DOHH2 (cell line): ENCODE measurements around the gene COX7A2L.

Experiments used
- H3F3A ChIP-seq: fragments of 200-600 bp; sonication (generic), shearing (Covaris generic); 2 replicates; pipeline ENCODE4 v1.6.0; 2016; ENCODE audit warnings: antibody characterized with exemption, mild to moderate bottlenecking; ENCODE audit not compliant: control insufficient read depth, insufficient read depth
- H3K27ac ChIP-seq: fragments of 200-600 bp; sonication (generic); 2 replicates; pipeline ENCODE4 v1.5.1; 2014; ENCODE audit warnings: low read depth, mild to moderate bottlenecking, low read length, moderate library complexity
- H3K27me3 ChIP-seq: fragments of 200-600 bp; sonication (generic); 2 replicates; pipeline ENCODE4 v1.6.1; 2014; ENCODE audit warnings: mild to moderate bottlenecking, low read length, mixed read lengths; ENCODE audit not compliant: control insufficient read depth
- H3K36me3 ChIP-seq: fragments of 200-600 bp; sonication (generic); 2 replicates; pipeline ENCODE4 v1.6.1; 2014; ENCODE audit warnings: mild to moderate bottlenecking, low read length, moderate library complexity, mixed read lengths; ENCODE audit not compliant: control insufficient read depth
- H3K4me1 ChIP-seq: fragments of 200-600 bp; sonication (generic); 2 replicates; pipeline ENCODE4 v1.6.1; 2014; ENCODE audit warnings: mild to moderate bottlenecking, low read length, mixed read lengths; ENCODE audit not compliant: control insufficient read depth
- H3K4me2 ChIP-seq: fragments of 200-600 bp; sonication (generic); 2 replicates; pipeline ENCODE4 v1.6.0; 2014; ENCODE audit warnings: mild to moderate bottlenecking, low read length, moderate library complexity
- H3K4me3 ChIP-seq: fragments of 200-600 bp; sonication (generic); 2 replicates; pipeline ENCODE4 v1.5.1; 2014; ENCODE audit warnings: mild to moderate bottlenecking, low read length, mixed read lengths
- H3K79me2 ChIP-seq: fragments of 200-600 bp; sonication (generic); 2 replicates; pipeline ENCODE4 v1.6.1; 2014; ENCODE audit warnings: mild to moderate bottlenecking, low read length, mixed read lengths; ENCODE audit not compliant: control insufficient read depth
- H3K9me2 ChIP-seq: fragments of 200-600 bp; sonication (generic); replicated peaks from 2 replicates; pipeline ENCODE4 v1.6.1; 2014; ENCODE audit warnings: mild to moderate bottlenecking, low read length, mixed read lengths; ENCODE audit not compliant: control insufficient read depth
- H3K9me3 ChIP-seq: fragments of 200-600 bp; sonication (generic); 2 replicates; pipeline ENCODE4 v1.6.1; 2014; ENCODE audit warnings: antibody characterized with exemption, low read length, mixed read lengths; ENCODE audit not compliant: control insufficient read depth, insufficient read depth
- H4K20me1 ChIP-seq: fragments of 200-600 bp; sonication (generic); 2 replicates; pipeline ENCODE4 v1.6.0; 2014; ENCODE audit warnings: low read depth, mild to moderate bottlenecking, antibody characterized with exemption, low read length, moderate library complexity; ENCODE audit not compliant: control insufficient read depth, insufficient read depth
- EZH2phosphoT487 ChIP-seq: fragments of 200-600 bp; sonication (generic); IDR thresholded peaks from 2 replicates; pipeline ENCODE4 v1.6.1; 2017; ENCODE audit warnings: borderline replicate concordance, mild to moderate bottlenecking, antibody characterized with exemption, low read length, moderate library complexity, mixed read lengths
- TF ChIP-seq, protein P1 (sequence below): fragments of 200-600 bp; sonication (generic); IDR thresholded peaks from one replicate; pipeline ENCODE4 v1.5.1; 2014; ENCODE audit warnings: antibody characterized with exemption, mild to moderate bottlenecking, low read depth, low read length; ENCODE audit not compliant: poor library complexity, severe bottlenecking

Gene COX7A2L

GRCh38 chr2:42371611-42372473 lies 10.8 kb upstream of the COX7A2L start:
- Histone ChIP-seq H3K4me1 (no peaks in the 10 kb centered on the region), H3K9me2 (no peaks in the 10 kb centered on the region), H3K79me2 (no peaks in the 10 kb centered on the region), H3K4me3 (no peak overlapping the region), H3K27me3 (peaks cover 5% of the 10 kb centered on the region; the same call in 1 of the 2 replicates), H3K27ac (no peak overlapping the region), H3F3A (no peaks in the 10 kb centered on the region), H3K4me2 (no peak overlapping the region), H3K9me3 (no peaks in the 10 kb centered on the region), H4K20me1 (no peaks in the 10 kb centered on the region), H3K36me3 (no peaks in the 10 kb centered on the region)
- TF ChIP-seq, protein P1, sequence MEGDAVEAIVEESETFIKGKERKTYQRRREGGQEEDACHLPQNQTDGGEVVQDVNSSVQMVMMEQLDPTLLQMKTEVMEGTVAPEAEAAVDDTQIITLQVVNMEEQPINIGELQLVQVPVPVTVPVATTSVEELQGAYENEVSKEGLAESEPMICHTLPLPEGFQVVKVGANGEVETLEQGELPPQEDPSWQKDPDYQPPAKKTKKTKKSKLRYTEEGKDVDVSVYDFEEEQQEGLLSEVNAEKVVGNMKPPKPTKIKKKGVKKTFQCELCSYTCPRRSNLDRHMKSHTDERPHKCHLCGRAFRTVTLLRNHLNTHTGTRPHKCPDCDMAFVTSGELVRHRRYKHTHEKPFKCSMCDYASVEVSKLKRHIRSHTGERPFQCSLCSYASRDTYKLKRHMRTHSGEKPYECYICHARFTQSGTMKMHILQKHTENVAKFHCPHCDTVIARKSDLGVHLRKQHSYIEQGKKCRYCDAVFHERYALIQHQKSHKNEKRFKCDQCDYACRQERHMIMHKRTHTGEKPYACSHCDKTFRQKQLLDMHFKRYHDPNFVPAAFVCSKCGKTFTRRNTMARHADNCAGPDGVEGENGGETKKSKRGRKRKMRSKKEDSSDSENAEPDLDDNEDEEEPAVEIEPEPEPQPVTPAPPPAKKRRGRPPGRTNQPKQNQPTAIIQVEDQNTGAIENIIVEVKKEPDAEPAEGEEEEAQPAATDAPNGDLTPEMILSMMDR, result no peak
- no peak for TF ChIP-seq EZH2phosphoT487

GRCh38 chr2:42369532-42370229 lies 8.7 kb upstream of the COX7A2L start:
- no peak overlapping the region for H3K4me2 ChIP-seq
- H3K9me2 ChIP-seq, result no peaks in the 10 kb centered on the region
- no peaks in the 10 kb centered on the region for H4K20me1 ChIP-seq
- H3F3A ChIP-seq, result no peaks in the 10 kb centered on the region
- no peaks in the 10 kb centered on the region for H3K36me3 ChIP-seq
- H3K79me2 ChIP-seq, result no peaks in the 10 kb centered on the region
- TF ChIP-seq, protein P1, result no peak
- TF ChIP-seq EZH2phosphoT487, result no peak
- no peak overlapping the region for H3K27ac ChIP-seq
- no peak overlapping the region for H3K4me3 ChIP-seq
- H3K27me3 ChIP-seq, result no peaks in the 10 kb centered on the region; the same call in 1 of the 2 replicates
- H3K9me3 ChIP-seq, result no peaks in the 10 kb centered on the region
- H3K4me1 ChIP-seq, result no peaks in the 10 kb centered on the region

GRCh38 chr2:42368817-42369531 lies 8.0 kb upstream of the COX7A2L start:
- Histone ChIP-seq H3K4me1 (no peaks in the 10 kb centered on the region), H3K36me3 (no peaks in the 10 kb centered on the region), H3K9me3 (no peaks in the 10 kb centered on the region), H4K20me1 (no peaks in the 10 kb centered on the region), H3K27ac (no peak overlapping the region), H3K79me2 (no peaks in the 10 kb centered on the region), H3K4me3 (no peak overlapping the region), H3K27me3 (no peaks in the 10 kb centered on the region; the same call in 1 of the 2 replicates), H3K4me2 (no peak overlapping the region), H3F3A (no peaks in the 10 kb centered on the region), H3K9me2 (no peaks in the 10 kb centered on the region)
- no peak for TF ChIP-seq EZH2phosphoT487
- TF ChIP-seq, protein P1, result no peak
